HepG2 (cell line): Measurements from ENCODE around the gene GRHL1. TPM values are rescaled to one million over a fixed set of nuclear protein-coding genes. Genes with fewer than 3 reads are reported as not detected.

Experiments
- ATF6 ChIP-seq: sonication (generic); formaldehyde crosslinking; conservative IDR thresholded peaks from 2 replicates; pipeline ENCODE4 v1.4.0; 2020; ENCODE audit warnings: missing genetic modification reagents
- DNMT1 ChIP-seq: sonication (generic); formaldehyde crosslinking; IDR thresholded peaks from 2 replicates; pipeline ENCODE4 v1.5.1; 2020; ENCODE audit warnings: mild to moderate bottlenecking, missing genetic modification reagents
- FOSL2 ChIP-seq: sonication (generic); formaldehyde crosslinking; IDR thresholded peaks from 2 replicates; pipeline ENCODE4 v1.4.0; 2020; ENCODE audit warnings: missing genetic modification reagents
- FOXO1 ChIP-seq: sonication (generic); formaldehyde crosslinking; IDR thresholded peaks from 2 replicates; pipeline ENCODE4 v1.4.0; 2020; ENCODE audit warnings: missing genetic modification reagents
- GATAD1 ChIP-seq: IDR thresholded peaks from 2 replicates; pipeline ENCODE4 v1.6.1; 2016; ENCODE audit warnings: missing genetic modification reagents, missing compliant biosample characterization
- HOXA9 ChIP-seq: sonication (generic); formaldehyde crosslinking; IDR thresholded peaks from 2 replicates; pipeline ENCODE4 v1.8.1; 2022; ENCODE audit warnings: missing genetic modification reagents, mild to moderate bottlenecking, moderate library complexity, borderline replicate concordance
- ISL2 ChIP-seq: sonication (generic); formaldehyde crosslinking; IDR thresholded peaks from 2 replicates; pipeline ENCODE4 v1.5.0; 2020; ENCODE audit warnings: missing genetic modification reagents
- KDM2A ChIP-seq: sonication (generic); formaldehyde crosslinking; IDR thresholded peaks from 2 replicates; pipeline ENCODE4 v1.4.0; 2020; ENCODE audit warnings: low read depth, missing genetic modification reagents, borderline replicate concordance
- KMT2B ChIP-seq: IDR thresholded peaks from 2 replicates; pipeline ENCODE4 v1.6.1; 2016; ENCODE audit warnings: missing genetic modification reagents, missing compliant biosample characterization
- MZF1 ChIP-seq: sonication (generic); formaldehyde crosslinking; IDR thresholded peaks from 2 replicates; pipeline ENCODE4 v1.8.1; 2023; ENCODE audit warnings: mild to moderate bottlenecking, missing genetic modification reagents, borderline replicate concordance
- NFE2L2 ChIP-seq: fragments of 150-350 bp; IDR thresholded peaks from 2 replicates; pipeline ENCODE4 v1.6.1; 2014; ENCODE audit warnings: low read length
- NR0B2 ChIP-seq: sonication (generic); formaldehyde crosslinking; IDR thresholded peaks from 2 replicates; pipeline ENCODE4 v1.4.0; 2020; ENCODE audit warnings: mild to moderate bottlenecking, missing genetic modification reagents
- ZNF512B ChIP-seq: sonication (generic); formaldehyde crosslinking; IDR thresholded peaks from 2 replicates; pipeline ENCODE4 v1.5.1; 2020; ENCODE audit warnings: missing genetic modification reagents, mild to moderate bottlenecking, borderline replicate concordance
- ZNF766 ChIP-seq: sonication (generic); formaldehyde crosslinking; IDR thresholded peaks from 2 replicates; pipeline ENCODE4 v1.5.0; 2020; ENCODE audit warnings: missing genetic modification reagents, borderline replicate concordance
- polyA plus RNA-seq, 8 experiments: library from polyadenylated mRNA; depleted of rRNA in 3 of 8; stranded (reverse) in 7 of 8; unstranded in 1 of 8; fragments of >200 nt; fragmentation: Illumina TruSeq in 4 of 8; extraction: Trizol in 4 of 8; gene quantifications; 2 replicates each; pipeline versions ENCODE4 v1.2.1 to v1.2.3, GENCODE V29; 2011 to 2016; ENCODE audit warnings: low read depth in 4 of 8, missing spikeins in 1 of 8, mixed read lengths in 1 of 8; ENCODE audit not compliant: insufficient read depth in 1 of 8
- total RNA-seq, 5 experiments: library from RNA; depleted of rRNA; stranded (reverse); fragments of >200 nt; fragmentation: Illumina TruSeq; extraction: Trizol; gene quantifications; 2 replicates each; pipeline ENCODE4 v1.2.3, GENCODE V29; 2016; ENCODE audit warnings: low read depth in 1 of 5
- TF ChIP-seq, protein P1 (sequence below): sonication (generic); formaldehyde crosslinking; IDR thresholded peaks from 2 replicates; pipeline ENCODE4 v1.5.0; 2020; ENCODE audit warnings: mild to moderate bottlenecking, missing genetic modification reagents, borderline replicate concordance
- TF ChIP-seq, protein P2 (sequence below): sonication (generic); formaldehyde crosslinking; IDR thresholded peaks from 2 replicates; pipeline ENCODE4; 2020; ENCODE audit warnings: missing genetic modification reagents, mild to moderate bottlenecking, borderline replicate concordance

GRHL1 gene
- total and polyA plus RNA-seq, 2 of the 13 experiments (the other 11 are each of a cell fraction or from before 2014, with no cell fraction given): 9.3 to 12.0 TPM

DNA sequence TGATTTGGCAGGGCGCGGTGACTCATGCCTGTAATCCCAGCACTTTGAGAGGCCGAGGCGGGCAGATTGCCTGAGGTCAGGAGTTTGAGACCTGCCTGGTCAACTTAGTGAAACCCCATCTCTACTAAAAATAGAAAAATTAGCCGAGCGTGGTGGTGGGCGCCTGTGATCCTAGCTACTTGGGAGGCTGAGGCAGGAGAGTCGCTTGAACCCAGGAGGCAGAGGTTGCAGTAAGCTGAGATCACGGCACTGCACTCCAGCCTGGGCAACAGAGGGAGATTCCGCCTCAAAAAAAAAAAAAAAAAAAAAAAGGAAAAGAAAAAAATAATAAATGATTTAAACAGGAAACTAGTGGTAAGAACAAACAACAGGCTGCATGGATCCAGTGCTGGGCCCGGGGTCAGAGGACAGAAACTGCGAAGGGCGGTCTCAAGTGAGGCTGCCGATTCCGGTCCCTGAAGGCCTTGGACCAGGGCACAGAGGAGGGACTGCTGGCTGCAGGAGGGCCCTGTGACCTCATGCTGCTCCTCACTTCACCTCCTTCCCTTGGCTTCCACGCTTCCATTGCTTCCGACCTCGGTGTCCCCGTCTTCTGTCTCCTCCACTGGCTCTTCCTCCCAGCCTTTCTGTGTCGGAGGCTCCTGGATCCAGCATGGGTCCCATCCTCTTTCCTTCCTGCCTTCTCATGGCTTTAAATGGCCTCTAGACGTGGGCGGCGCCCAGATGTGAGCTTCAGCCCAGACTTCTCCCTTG lies 2.1 kb upstream of the GRHL1 start (continued):
- TF ChIP-seq ZNF512B (CRISPR knock-in tag) (no peak), DNMT1 (CRISPR knock-in tag) (no peak), ZNF766 (no peak), NFE2L2 (no peak), NR0B2 (CRISPR knock-in tag) (no peak), KMT2B (CRISPR knock-in tag) (no peak), ISL2 (CRISPR knock-in tag) (no peak), HOXA9 (CRISPR knock-in tag) (no peak), KDM2A (no peak), ATF6 (no peak), FOSL2 (CRISPR knock-in tag) (0 out of 2 replicates have a peak, but pooled peaks have one; percentile 2), GATAD1 (no peak), MZF1 (CRISPR knock-in tag) (no peak), FOXO1 (peak; percentile 0; the same call in 1 of the 2 replicates)
- TF ChIP-seq, protein P1, sequence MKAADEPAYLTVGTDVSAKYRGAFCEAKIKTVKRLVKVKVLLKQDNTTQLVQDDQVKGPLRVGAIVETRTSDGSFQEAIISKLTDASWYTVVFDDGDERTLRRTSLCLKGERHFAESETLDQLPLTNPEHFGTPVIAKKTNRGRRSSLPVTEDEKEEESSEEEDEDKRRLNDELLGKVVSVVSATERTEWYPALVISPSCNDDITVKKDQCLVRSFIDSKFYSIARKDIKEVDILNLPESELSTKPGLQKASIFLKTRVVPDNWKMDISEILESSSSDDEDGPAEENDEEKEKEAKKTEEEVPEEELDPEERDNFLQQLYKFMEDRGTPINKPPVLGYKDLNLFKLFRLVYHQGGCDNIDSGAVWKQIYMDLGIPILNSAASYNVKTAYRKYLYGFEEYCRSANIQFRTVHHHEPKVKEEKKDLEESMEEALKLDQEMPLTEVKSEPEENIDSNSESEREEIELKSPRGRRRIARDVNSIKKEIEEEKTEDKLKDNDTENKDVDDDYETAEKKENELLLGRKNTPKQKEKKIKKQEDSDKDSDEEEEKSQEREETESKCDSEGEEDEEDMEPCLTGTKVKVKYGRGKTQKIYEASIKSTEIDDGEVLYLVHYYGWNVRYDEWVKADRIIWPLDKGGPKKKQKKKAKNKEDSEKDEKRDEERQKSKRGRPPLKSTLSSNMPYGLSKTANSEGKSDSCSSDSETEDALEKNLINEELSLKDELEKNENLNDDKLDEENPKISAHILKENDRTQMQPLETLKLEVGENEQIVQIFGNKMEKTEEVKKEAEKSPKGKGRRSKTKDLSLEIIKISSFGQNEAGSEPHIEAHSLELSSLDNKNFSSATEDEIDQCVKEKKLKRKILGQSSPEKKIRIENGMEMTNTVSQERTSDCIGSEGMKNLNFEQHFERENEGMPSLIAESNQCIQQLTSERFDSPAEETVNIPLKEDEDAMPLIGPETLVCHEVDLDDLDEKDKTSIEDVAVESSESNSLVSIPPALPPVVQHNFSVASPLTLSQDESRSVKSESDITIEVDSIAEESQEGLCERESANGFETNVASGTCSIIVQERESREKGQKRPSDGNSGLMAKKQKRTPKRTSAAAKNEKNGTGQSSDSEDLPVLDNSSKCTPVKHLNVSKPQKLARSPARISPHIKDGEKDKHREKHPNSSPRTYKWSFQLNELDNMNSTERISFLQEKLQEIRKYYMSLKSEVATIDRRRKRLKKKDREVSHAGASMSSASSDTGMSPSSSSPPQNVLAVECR (CRISPR knock-in tag): peak; percentile 25
- TF ChIP-seq, protein P2, sequence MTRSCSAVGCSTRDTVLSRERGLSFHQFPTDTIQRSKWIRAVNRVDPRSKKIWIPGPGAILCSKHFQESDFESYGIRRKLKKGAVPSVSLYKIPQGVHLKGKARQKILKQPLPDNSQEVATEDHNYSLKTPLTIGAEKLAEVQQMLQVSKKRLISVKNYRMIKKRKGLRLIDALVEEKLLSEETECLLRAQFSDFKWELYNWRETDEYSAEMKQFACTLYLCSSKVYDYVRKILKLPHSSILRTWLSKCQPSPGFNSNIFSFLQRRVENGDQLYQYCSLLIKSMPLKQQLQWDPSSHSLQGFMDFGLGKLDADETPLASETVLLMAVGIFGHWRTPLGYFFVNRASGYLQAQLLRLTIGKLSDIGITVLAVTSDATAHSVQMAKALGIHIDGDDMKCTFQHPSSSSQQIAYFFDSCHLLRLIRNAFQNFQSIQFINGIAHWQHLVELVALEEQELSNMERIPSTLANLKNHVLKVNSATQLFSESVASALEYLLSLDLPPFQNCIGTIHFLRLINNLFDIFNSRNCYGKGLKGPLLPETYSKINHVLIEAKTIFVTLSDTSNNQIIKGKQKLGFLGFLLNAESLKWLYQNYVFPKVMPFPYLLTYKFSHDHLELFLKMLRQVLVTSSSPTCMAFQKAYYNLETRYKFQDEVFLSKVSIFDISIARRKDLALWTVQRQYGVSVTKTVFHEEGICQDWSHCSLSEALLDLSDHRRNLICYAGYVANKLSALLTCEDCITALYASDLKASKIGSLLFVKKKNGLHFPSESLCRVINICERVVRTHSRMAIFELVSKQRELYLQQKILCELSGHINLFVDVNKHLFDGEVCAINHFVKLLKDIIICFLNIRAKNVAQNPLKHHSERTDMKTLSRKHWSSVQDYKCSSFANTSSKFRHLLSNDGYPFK (CRISPR knock-in tag): no peak; the same call in 1 of the 2 replicates
